CD14-positive monocyte (primary cell): ENCODE data around the gene PDE6H. TPM values are rescaled to one million over a fixed set of nuclear protein-coding genes. Genes with fewer than 3 reads are reported as not detected.
A peak's percentile ranks its signal among the peaks of the same experiment; 100 is the strongest.

ENCODE experiments used
- DNase-seq, 3 donors: peaks; one replicate each; pipeline ENCODE4 v3.0.0-alpha.2; 2011 to 2022
- H2AFZ ChIP-seq: 2 replicates; pipeline ENCODE4 v1.6.0; 2012; ENCODE audit warnings: mild to moderate bottlenecking, low read depth, low read length, inconsistent platforms; ENCODE audit not compliant: insufficient read depth, poor library complexity, severe bottlenecking
- H3K27ac ChIP-seq, 2 donors: 1 replicate in 1 of 2; 2 replicates in 1 of 2; pipeline ENCODE4 v1.5.1; 2012 to 2013; ENCODE audit warnings: low read length in 2 of 2, control low read depth in 1 of 2, inconsistent platforms in 1 of 2, low read depth in 1 of 2, mild to moderate bottlenecking in 1 of 2
- H3K27me3 ChIP-seq, 2 donors: one replicate each; pipeline versions ENCODE4 v1.6.0 to v1.6.1; 2011 to 2013; ENCODE audit warnings: low read length in 2 of 2; ENCODE audit not compliant: control insufficient read depth in 2 of 2, insufficient read depth in 2 of 2
- H3K36me3 ChIP-seq, 2 donors: replicated peaks in 1 of 2; 1 replicate in 1 of 2; 2 replicates in 1 of 2; pipeline versions ENCODE4 v1.5.1 to v1.6.1; 2012 to 2013; ENCODE audit warnings: low read length in 2 of 2, control low read depth in 1 of 2, inconsistent platforms in 1 of 2, mild to moderate bottlenecking in 1 of 2; ENCODE audit not compliant: insufficient read depth in 2 of 2, control insufficient read depth in 1 of 2
- H3K4me1 ChIP-seq, 2 donors: 1 replicate in 1 of 2; 2 replicates in 1 of 2; pipeline versions ENCODE4 v1.5.1 to v1.6.1; 2012 to 2013; ENCODE audit warnings: low read length in 2 of 2, control low read depth in 1 of 2, inconsistent platforms in 1 of 2, mild to moderate bottlenecking in 1 of 2, moderate library complexity in 1 of 2; ENCODE audit not compliant: insufficient read depth in 2 of 2, control insufficient read depth in 1 of 2
- H3K4me2 ChIP-seq: replicated peaks from 2 replicates; pipeline ENCODE3; 2012; ENCODE audit warnings: low read length, moderate library complexity, mild to moderate bottlenecking; ENCODE audit not compliant: poor library complexity, severe bottlenecking; ENCODE audit errors: extremely low read depth
- H3K4me3 ChIP-seq, 3 experiments: fragments of 200-600 bp in 1 of 3; sonication (generic) in 1 of 3; replicated peaks in 1 of 3; 1 replicate in 2 of 3; 2 replicates in 1 of 3; pipeline ENCODE4 v1.5.1; 2011 to 2013; ENCODE audit warnings: low read length in 3 of 3, mild to moderate bottlenecking in 3 of 3, control low read depth in 2 of 3, low read depth in 2 of 3, inconsistent platforms in 1 of 3, moderate library complexity in 1 of 3
- H3K79me2 ChIP-seq: 2 replicates; pipeline ENCODE4 v1.6.0; 2012; ENCODE audit warnings: mild to moderate bottlenecking, control low read depth, inconsistent platforms, low read length, moderate library complexity; ENCODE audit not compliant: insufficient read depth
- H3K9ac ChIP-seq: 2 replicates; pipeline ENCODE4 v1.6.0; 2017; ENCODE audit warnings: low read length, mild to moderate bottlenecking; ENCODE audit not compliant: insufficient read depth, poor library complexity, severe bottlenecking
- H3K9me3 ChIP-seq, 2 donors: replicated peaks in 1 of 2; 1 replicate in 1 of 2; 2 replicates in 1 of 2; pipeline versions ENCODE4 v1.5.1 to v1.6.1; 2012 to 2013; ENCODE audit warnings: low read length in 2 of 2, control low read depth in 1 of 2; ENCODE audit not compliant: control insufficient read depth in 1 of 2, insufficient read depth in 1 of 2
- H4K20me1 ChIP-seq: 2 replicates; pipeline ENCODE4 v1.6.0; 2012; ENCODE audit warnings: mild to moderate bottlenecking, low read length, control low read depth, moderate library complexity; ENCODE audit not compliant: insufficient read depth
- H3K27ac Mint-ChIP-seq, 7 donors: one replicate each; pipeline ENCODE4 v1.8.0; 2020; ENCODE audit warnings: mild to moderate bottlenecking in 7 of 7, mixed read lengths in 7 of 7, moderate library complexity in 6 of 7, inconsistent platforms in 2 of 7
- H3K27me3 Mint-ChIP-seq, 3 donors: one replicate each; pipeline ENCODE4 v1.8.0; 2021 to 2022; ENCODE audit warnings: low read depth in 3 of 3, mild to moderate bottlenecking in 3 of 3, mixed read lengths in 3 of 3, moderate library complexity in 3 of 3, inconsistent platforms in 1 of 3
- H3K36me3 Mint-ChIP-seq, 2 donors: one replicate each; pipeline ENCODE4 v1.8.0; 2020; ENCODE audit warnings: mixed read lengths in 2 of 2, inconsistent platforms in 1 of 2, mild to moderate bottlenecking in 1 of 2
- H3K4me1 Mint-ChIP-seq: one replicate; pipeline ENCODE4 v1.8.0; 2020; ENCODE audit warnings: mild to moderate bottlenecking, mixed read lengths
- H3K4me3 Mint-ChIP-seq, 2 donors: one replicate each; pipeline ENCODE4 v1.8.0; 2020; ENCODE audit warnings: mild to moderate bottlenecking in 2 of 2, mixed read lengths in 2 of 2, moderate library complexity in 1 of 2
- H3K9me3 Mint-ChIP-seq, 7 donors: one replicate each; pipeline ENCODE4 v1.8.0; 2020 to 2022; ENCODE audit warnings: mixed read lengths in 7 of 7, mild to moderate bottlenecking in 6 of 7, moderate library complexity in 6 of 7, inconsistent platforms in 2 of 7
- CTCF ChIP-seq: fragments of 200-600 bp; IDR thresholded peaks from one replicate; pipeline ENCODE4 v1.8.0; 2022; ENCODE audit warnings: antibody characterized with exemption, mild to moderate bottlenecking
- WGBS: methylation state at CpG from one replicate; pipeline ENCODE4 v1.1.5; 2013; ENCODE audit warnings: missing lambda C conversion rate; ENCODE audit not compliant: insufficient coverage; 5-methylcytosine and 5-hydroxymethylcytosine counted together
- intact Hi-C, 2 donors: fragments of 100-400 bp; cut with micrococcal nuclease; formaldehyde crosslinking; loops; one replicate each; pipeline versions ENCODE4 v1.15.0 to v1.15.1; 2023
- polyA plus RNA-seq, 3 donors: library from polyadenylated mRNA; depleted of rRNA in 1 of 3; unstranded in 2 of 3; stranded (reverse) in 1 of 3; fragments of 300-500 nt in 2 of 3; fragments of >200 nt in 1 of 3; fragmentation: Illumina TruSeq in 2 of 3; gene quantifications; 1 replicate in 2 of 3; 2 replicates in 1 of 3; pipeline ENCODE4 v1.2.3, GENCODE V29; 2012 to 2021

PDE6H gene
- polyA plus RNA-seq, 3 donors: 0.33 to 0.56 TPM; not detected in 1

GRCh38 chr12:14957551-14958168, 15.2 kb upstream of the PDE6H start:
- Histone ChIP-seq H3K4me1 (peaks cover 81 to 93% of the 10 kb centered on the region in 2 donors), H3K9ac (peak overlapping the region; percentile 77), H3K4me2 (peak overlapping the region; percentile 97), H3K36me3 (no peaks in the 10 kb centered on the region), H3K27ac (peak overlapping the region; percentile 88 to 96), H3K79me2 (peaks cover 89% of the 10 kb centered on the region), H4K20me1 (peaks cover 80% of the 10 kb centered on the region), H3K4me3 (peak overlapping the region; percentile 0 to 100 (median 95)), H3K27me3 (no peaks in the 10 kb centered on the region), H2AFZ (no peak overlapping the region), H3K9me3 (no peaks in the 10 kb centered on the region)
- no peak for TF ChIP-seq CTCF
- peaks cover 86% of the 10 kb centered on the region for H3K4me1 Mint-ChIP-seq
- peak overlapping the region; percentile 95 to 99 for H3K4me3 Mint-ChIP-seq
- WGBS: 21% methylated on average over 4 of the region's 5 CpGs
- H3K27ac Mint-ChIP-seq: peak overlapping the region; percentile 95 to 99 (median 99)
- H3K9me3 Mint-ChIP-seq: peaks cover 0 to 5% (median 0%) of the 10 kb centered on the region in 7 donors
- intact Hi-C loops: loop anchor here in 1 of 2 donors (10.0 kb wide), 2 partner anchors 393 to 747 kb away; partner anchors contain the start of gene PLBD1
- H3K27me3 Mint-ChIP-seq: no peaks in the 10 kb centered on the region
- H3K36me3 Mint-ChIP-seq: peaks cover 15 to 23% of the 10 kb centered on the region in 2 donors
- DNase-seq: peak in 2 of 3 donors; percentile 66 to 82

DNA sequence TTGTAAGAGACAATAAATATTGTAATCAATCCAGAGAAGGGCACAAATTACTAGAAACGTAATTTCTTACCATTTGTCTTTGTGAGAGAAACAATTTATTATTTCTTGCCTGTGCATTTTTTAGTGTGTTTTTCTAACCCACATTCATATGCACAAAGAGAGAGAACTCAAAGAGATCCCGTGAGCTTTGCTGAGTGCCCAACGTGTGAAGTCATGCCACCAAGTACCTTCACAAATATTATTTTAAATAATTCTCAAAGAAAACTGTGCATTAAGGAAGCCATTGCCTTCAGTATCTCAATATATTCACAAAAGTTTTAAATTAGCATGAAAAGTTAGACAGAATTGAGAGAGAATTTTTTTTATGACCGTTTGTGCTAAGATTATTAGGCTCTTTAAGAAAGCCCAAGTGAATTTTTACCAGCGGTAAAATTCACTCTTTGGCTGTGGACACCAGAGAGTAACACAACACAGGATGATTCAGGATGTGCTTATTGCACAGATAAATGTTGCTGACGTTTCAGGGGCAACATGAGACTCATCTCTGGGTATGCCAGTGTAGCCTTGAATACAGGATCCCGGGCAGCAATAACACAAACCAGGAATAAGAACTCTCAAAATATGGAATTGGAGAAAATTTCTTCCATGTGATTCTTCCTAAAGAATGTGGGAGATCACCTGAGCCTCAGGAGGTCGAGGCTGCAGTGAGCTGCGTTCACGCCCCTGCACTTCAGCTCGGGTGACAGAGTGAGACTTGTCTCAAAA, 14.3 kb upstream of the PDE6H start:
- H3K36me3 Mint-ChIP-seq: peaks cover 15 to 18% of the 10 kb centered on the region in 2 donors
- Histone ChIP-seq H4K20me1 (peaks cover 71% of the 10 kb centered on the region), H3K9me3 (no peaks in the 10 kb centered on the region), H3K4me3 (peak overlapping the region; percentile 82 to 100 (median 95)), H3K36me3 (no peaks in the 10 kb centered on the region), H3K79me2 (peaks cover 85% of the 10 kb centered on the region), H3K4me1 (peaks cover 81 to 93% of the 10 kb centered on the region in 2 donors), H3K9ac (peak overlapping the region; percentile 77), H3K27ac (peak overlapping the region; percentile 88 to 96), H3K4me2 (peak overlapping the region; percentile 97), H2AFZ (no peak overlapping the region), H3K27me3 (no peaks in the 10 kb centered on the region)
- peaks cover 0 to 5% (median 0%) of the 10 kb centered on the region in 7 donors for H3K9me3 Mint-ChIP-seq
- intact Hi-C loops: loop anchor here in 1 of 2 donors (10.0 kb wide), 2 partner anchors 394 to 746 kb away; partner anchors contain the start of gene PLBD1
- H3K4me3 Mint-ChIP-seq: peak overlapping the region; percentile 95 to 99
- H3K27me3 Mint-ChIP-seq: no peaks in the 10 kb centered on the region
- peaks cover 85% of the 10 kb centered on the region for H3K4me1 Mint-ChIP-seq
- peak; percentile 51 to 79 (median 70) for DNase-seq
- WGBS: 9% methylated on average over 4 of the region's 11 CpGs
- H3K27ac Mint-ChIP-seq: peak overlapping the region; percentile 95 to 99 (median 99)
- no peak for TF ChIP-seq CTCF
